Esophagus (tissue), 2 donors: ENCODE measurements around the gene GREB1L. TPM values are rescaled to one million over a fixed set of nuclear protein-coding genes. Genes with fewer than 3 reads are reported as not detected.

ENCODE experiments used
- H3K27ac ChIP-seq, 2 donors: one replicate each; pipeline ENCODE4 v1.5.1; 2013; ENCODE audit warnings: low read depth in 2 of 2, mild to moderate bottlenecking in 2 of 2, inconsistent platforms in 1 of 2, low read length in 1 of 2, moderate library complexity in 1 of 2
- H3K27me3 ChIP-seq, 2 donors: one replicate each; pipeline ENCODE4 v1.6.1; 2013; ENCODE audit warnings: low read length in 2 of 2, control low read depth in 1 of 2, mild to moderate bottlenecking in 1 of 2; ENCODE audit not compliant: insufficient read depth in 2 of 2, control insufficient read depth in 1 of 2
- H3K36me3 ChIP-seq, 2 donors: one replicate each; pipeline ENCODE4 v1.6.1; 2013; ENCODE audit warnings: low read length in 1 of 2; ENCODE audit not compliant: control insufficient read depth in 2 of 2, insufficient read depth in 2 of 2
- H3K4me1 ChIP-seq, 2 donors: one replicate each; pipeline ENCODE4 v1.6.1; 2013; ENCODE audit warnings: low read length in 1 of 2; ENCODE audit not compliant: control insufficient read depth in 2 of 2, insufficient read depth in 2 of 2
- H3K4me3 ChIP-seq, 2 donors: one replicate each; pipeline ENCODE4 v1.5.1; 2013; ENCODE audit warnings: low read length in 2 of 2, mild to moderate bottlenecking in 2 of 2, low read depth in 1 of 2, moderate library complexity in 1 of 2
- H3K9me3 ChIP-seq, 2 donors: one replicate each; pipeline ENCODE4 v1.6.1; 2013; ENCODE audit warnings: mild to moderate bottlenecking in 2 of 2, low read depth in 1 of 2, low read length in 1 of 2, moderate library complexity in 1 of 2; ENCODE audit not compliant: control insufficient read depth in 2 of 2, insufficient read depth in 1 of 2
- WGBS, 2 donors: extraction: QIAGEN DNeasy Blood & Tissue Kit; methylation state at CpG; one replicate each; pipeline ENCODE4 v1.1.7; 2013; 5-methylcytosine and 5-hydroxymethylcytosine counted together
- polyA plus RNA-seq, 2 donors: library from polyadenylated mRNA; stranded (reverse); fragments of 200-250 nt; gene quantifications; one replicate each; pipeline ENCODE4 v1.2.3, GENCODE V29; 2013
- donor health status: healthy with polysubstance abuse.
- donor health status: Bipolar disorder and iron deficiency.

GREB1L gene
- polyA plus RNA-seq, 2 donors, result 0.16 to 0.31 TPM

GRCh38 chr18:21444465-21445212, 202.6 kb downstream of the GREB1L start:
- WGBS, 2 donors, result 80 to 86% methylated on average over 6 of the region's 6 CpGs
- Histone ChIP-seq H3K36me3 (no peaks in the 10 kb centered on the region), H3K4me3 (no peak overlapping the region), H3K9me3 (peaks cover 0 to 2% of the 10 kb centered on the region in 2 donors), H3K27me3 (no peaks in the 10 kb centered on the region), H3K27ac (no peak overlapping the region), H3K4me1 (no peaks in the 10 kb centered on the region)

GRCh38 chr18:21448299-21448698, 206.3 kb downstream of the GREB1L start:
- Histone ChIP-seq H3K27ac (no peak overlapping the region), H3K9me3 (no peaks in the 10 kb centered on the region), H3K36me3 (no peaks in the 10 kb centered on the region), H3K4me3 (no peak overlapping the region), H3K4me1 (no peaks in the 10 kb centered on the region), H3K27me3 (no peaks in the 10 kb centered on the region)

- H3K4me3 ChIP-seq, result no peak overlapping the region
- no peaks in the 10 kb centered on the region for H3K27me3 ChIP-seq
- H3K36me3 ChIP-seq, result no peaks in the 10 kb centered on the region
- H3K9me3 ChIP-seq, result no peaks in the 10 kb centered on the region
- 72 to 80% methylated on average over 5 of the region's 5 CpGs for WGBS, 2 donors
- no peaks in the 10 kb centered on the region for H3K4me1 ChIP-seq
- H3K27ac ChIP-seq, result no peak overlapping the region
Measured at GRCh38 chr18:21449367-21450290, 207.6 kb downstream of the GREB1L start.

DNA sequence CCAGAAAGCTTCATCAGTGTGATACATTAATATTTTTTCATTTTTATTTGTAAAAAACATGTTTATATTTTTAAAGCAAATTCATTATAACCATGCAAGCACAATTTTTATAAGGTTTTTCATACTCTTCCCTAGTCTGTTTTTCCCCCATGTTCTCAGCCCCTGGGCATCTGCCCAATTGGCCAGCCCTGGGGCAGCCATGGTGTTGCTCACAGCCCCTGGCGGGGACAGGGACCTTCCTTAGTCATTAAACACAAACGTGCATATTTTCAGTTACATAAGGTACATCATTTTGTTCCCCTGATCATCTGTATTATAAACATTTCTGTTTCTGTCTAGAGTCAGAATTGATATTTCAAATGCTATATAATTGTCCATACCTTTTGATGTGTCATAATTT, 208.5 kb downstream of the GREB1L start:
- Histone ChIP-seq H3K27me3 (no peaks in the 10 kb centered on the region), H3K27ac (no peak overlapping the region), H3K4me3 (no peak overlapping the region), H3K9me3 (no peaks in the 10 kb centered on the region), H3K4me1 (no peaks in the 10 kb centered on the region), H3K36me3 (no peaks in the 10 kb centered on the region)
- 56 to 62% methylated on average over 2 of the region's 2 CpGs for WGBS, 2 donors

GRCh38 chr18:21450913-21451312, 208.9 kb downstream of the GREB1L start:
- whole genome bisulfite sequencing, 2 donors, result 46 to 55% methylated on average over 1 of the region's 1 CpG
- Histone ChIP-seq H3K36me3 (no peaks in the 10 kb centered on the region), H3K4me3 (no peak overlapping the region), H3K9me3 (no peaks in the 10 kb centered on the region), H3K4me1 (no peaks in the 10 kb centered on the region), H3K27me3 (no peaks in the 10 kb centered on the region), H3K27ac (no peak overlapping the region)

DNA sequence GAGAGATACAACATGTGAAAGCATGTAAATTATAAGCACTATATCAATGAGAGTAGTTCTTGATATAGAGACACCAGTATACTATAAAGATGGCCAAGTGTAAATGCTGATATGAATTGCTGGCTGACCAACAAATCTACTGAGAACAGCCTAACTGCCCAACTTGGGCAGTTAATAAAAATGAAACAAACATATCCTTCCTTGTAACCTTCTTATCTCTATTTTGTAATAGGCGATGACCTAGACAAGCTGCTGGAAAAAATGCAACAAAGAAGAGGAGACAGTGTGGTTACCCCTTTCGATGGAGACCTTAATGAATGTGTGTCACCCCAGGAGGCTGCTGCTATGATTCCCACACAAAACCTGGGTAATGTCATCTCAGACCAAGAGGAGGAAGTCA, 209.8 kb downstream of the GREB1L start:
- Histone ChIP-seq H3K36me3 (no peaks in the 10 kb centered on the region), H3K9me3 (no peaks in the 10 kb centered on the region), H3K4me3 (no peak overlapping the region), H3K4me1 (no peaks in the 10 kb centered on the region), H3K27me3 (no peaks in the 10 kb centered on the region), H3K27ac (no peak overlapping the region)
- WGBS, 2 donors, result 81 to 90% methylated on average over 2 of the region's 2 CpGs

DNA sequence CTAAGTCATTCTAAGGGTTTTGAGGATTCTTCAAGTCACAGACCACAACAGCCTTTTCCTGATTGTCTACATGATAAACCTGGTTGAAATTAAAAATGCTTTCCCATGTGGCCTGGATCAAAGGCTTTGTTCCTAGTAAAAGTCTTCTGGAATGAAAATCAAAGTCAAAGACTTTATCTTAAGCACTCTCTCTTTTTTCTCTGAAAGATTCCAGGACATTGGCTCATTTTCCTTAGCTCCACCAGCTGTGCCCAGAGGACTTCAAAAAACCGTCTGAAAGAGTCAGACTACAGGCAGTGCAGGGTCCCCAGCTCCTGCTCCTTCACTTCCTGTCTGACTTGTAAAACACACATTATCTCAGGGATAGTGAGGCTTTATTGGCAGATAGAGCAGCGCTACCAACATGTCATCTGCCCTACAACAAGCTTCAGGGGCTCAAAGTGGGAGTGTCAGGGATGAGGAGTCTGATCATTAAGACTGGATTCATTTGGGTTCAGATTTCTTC, 210.3 kb downstream of the GREB1L start:
- Histone ChIP-seq H3K27ac (no peak overlapping the region), H3K4me1 (no peaks in the 10 kb centered on the region), H3K9me3 (no peaks in the 10 kb centered on the region), H3K4me3 (no peak overlapping the region), H3K27me3 (no peaks in the 10 kb centered on the region), H3K36me3 (no peaks in the 10 kb centered on the region)
- WGBS, 2 donors, result 59 to 65% methylated on average over 2 of the region's 2 CpGs

DNA sequence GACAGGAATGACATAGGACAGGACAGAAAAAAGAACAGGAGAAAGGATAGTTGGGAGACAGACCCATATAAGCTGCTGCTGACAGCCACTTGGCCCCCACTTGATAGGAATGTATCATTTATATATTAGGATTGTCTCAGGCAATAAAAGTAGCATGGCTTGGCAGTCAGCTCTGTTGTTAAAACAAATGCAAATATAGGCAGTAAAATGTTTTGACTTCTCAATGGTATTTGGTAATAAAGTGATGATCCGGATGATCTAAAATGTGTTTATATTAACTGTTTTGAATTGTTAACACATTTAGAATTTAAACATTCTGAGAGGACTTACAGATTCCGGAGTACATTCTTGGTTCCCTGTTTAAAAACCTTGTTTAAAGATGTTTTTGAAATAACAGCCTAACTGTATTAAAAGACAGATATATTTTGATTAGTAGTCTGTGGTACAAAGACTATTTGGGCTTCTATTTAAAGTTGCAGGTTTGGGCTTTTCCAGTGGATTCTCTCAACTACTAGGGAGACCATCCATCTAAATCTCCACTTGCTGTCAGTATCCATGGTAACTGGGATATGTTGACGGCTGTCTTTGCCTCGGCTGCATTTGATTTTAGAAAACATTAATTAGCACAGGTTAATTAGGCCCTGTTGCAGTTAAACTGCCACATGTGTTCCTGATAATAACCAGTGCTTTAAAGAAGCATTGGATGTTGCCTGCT, 210.9 kb downstream of the GREB1L start:
- no peak overlapping the region for H3K27ac ChIP-seq
- WGBS, 2 donors, result 49 to 65% methylated on average over 4 of the region's 4 CpGs
- H3K36me3 ChIP-seq, result no peaks in the 10 kb centered on the region
- no peaks in the 10 kb centered on the region for H3K4me1 ChIP-seq
- no peaks in the 10 kb centered on the region for H3K9me3 ChIP-seq
- no peak overlapping the region for H3K4me3 ChIP-seq
- no peaks in the 10 kb centered on the region for H3K27me3 ChIP-seq

DNA sequence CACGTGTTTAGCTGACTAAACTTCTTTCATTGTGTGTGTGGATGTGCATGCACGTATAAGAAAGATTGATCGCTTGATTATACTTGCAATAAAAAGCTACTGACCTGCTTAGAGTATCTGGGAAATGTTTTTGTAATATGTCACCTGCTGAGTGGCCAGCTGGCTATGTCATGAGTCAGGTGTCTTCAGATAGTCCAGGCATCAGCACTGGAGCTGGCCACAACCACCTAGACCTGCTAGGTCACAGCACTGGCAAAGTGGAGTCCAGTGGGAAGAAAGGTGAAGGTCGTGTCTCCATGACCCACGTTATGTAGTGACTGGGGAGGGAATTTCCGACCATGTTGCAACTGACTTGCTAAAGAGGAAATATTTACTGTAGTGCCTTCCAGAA, 211.5 kb downstream of the GREB1L start:
- H3K4me1 ChIP-seq, result no peaks in the 10 kb centered on the region
- H3K36me3 ChIP-seq, result no peaks in the 10 kb centered on the region
- H3K27me3 ChIP-seq, result no peaks in the 10 kb centered on the region
- H3K9me3 ChIP-seq, result no peaks in the 10 kb centered on the region
- H3K4me3 ChIP-seq, result no peak overlapping the region
- peak overlapping the region in 1 of 2 donors; percentile 17 for H3K27ac ChIP-seq
- WGBS, 2 donors, result 63 to 68% methylated on average over 6 of the region's 6 CpGs
